ENCODE measurements around the gene NEGR1.

The NEGR1 gene

DNA sequence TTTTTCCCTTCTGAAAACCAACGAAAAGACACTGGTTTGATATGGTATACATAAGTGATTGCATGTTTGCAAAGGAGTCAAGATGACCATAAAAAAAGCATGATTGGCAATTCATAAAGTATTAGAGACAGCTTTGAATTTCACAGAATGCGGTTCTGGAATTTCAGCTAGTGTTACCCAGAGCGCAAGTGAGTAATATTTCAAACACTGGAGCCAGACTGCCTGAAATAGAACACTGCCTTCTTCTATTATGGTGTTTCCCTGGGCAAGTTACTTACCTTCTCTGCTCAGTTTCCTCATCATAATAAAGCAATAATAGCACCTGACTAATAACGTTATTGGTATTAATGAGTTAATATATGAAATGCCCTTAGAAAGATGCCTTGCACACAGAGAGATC lies 54.7 kb downstream of the NEGR1 start:
- no peak for DNase-seq (ENCODE audit: low spot score)
- ChIA-PET POLR2A (ENCODE audit: low non-redundant PET) (no interaction called here), CTCF (no interaction called here)
- TF ChIP-seq, protein P1, sequence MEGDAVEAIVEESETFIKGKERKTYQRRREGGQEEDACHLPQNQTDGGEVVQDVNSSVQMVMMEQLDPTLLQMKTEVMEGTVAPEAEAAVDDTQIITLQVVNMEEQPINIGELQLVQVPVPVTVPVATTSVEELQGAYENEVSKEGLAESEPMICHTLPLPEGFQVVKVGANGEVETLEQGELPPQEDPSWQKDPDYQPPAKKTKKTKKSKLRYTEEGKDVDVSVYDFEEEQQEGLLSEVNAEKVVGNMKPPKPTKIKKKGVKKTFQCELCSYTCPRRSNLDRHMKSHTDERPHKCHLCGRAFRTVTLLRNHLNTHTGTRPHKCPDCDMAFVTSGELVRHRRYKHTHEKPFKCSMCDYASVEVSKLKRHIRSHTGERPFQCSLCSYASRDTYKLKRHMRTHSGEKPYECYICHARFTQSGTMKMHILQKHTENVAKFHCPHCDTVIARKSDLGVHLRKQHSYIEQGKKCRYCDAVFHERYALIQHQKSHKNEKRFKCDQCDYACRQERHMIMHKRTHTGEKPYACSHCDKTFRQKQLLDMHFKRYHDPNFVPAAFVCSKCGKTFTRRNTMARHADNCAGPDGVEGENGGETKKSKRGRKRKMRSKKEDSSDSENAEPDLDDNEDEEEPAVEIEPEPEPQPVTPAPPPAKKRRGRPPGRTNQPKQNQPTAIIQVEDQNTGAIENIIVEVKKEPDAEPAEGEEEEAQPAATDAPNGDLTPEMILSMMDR (conservative IDR thresholded peaks at IDR 0.05; ENCODE audit: low read depth): no peak
- H3K27ac ChIP-seq: no peak overlapping the region

DNA sequence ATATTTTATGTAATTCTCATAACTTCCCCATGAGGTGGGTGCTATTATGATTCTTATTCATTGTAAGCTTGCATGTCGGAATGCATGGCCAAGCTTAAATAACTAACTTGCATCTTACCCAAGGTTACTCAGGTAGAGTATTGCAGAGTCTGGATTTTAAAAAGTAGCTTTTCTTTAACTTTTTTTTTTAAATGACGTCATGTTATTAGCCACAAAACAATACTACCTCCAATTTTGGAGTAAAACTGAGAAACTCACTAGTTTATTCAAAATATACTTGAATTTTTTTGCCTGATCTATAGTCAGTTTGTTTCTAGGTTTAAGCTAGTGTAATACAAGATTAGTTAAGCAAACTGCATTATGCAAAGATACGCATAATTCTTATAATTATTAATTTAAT lies 57.8 kb downstream of the NEGR1 start:
- TF ChIP-seq, protein P1 (conservative IDR thresholded peaks at IDR 0.05; ENCODE audit: low read depth): no peak
- no peak overlapping the region for H3K27ac ChIP-seq
- CTCF ChIA-PET: interaction anchor here (0.6 kb wide), 1 partner anchor 486 kb away, joined by 4 read pairs; no protein-coding TSS in a partner anchor
- DNase-seq (ENCODE audit: low spot score): no peak
- POLR2A ChIA-PET (ENCODE audit: low non-redundant PET): no interaction called here

DNA sequence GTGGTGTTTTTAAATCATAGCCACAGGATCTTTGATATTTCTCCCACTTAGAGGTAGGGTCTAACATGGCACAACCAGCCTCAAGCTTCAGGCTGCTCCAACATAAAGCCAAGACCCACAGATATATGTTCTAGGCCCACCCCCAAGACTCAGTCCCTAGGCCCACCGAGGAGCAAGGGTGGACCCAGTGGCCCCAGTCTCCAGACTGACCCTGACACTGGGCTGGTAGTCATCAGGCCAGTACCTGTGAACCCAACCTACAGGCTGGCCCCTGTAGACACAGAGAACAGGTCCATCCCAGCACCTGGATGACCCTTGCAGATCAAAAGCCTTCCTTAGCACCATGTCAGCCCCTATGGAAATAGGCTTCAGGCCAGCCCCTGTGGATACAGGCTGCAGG lies 60.5 kb downstream of the NEGR1 start:
- DNase-seq (ENCODE audit: low spot score): no peak
- TF ChIP-seq, protein P1 (conservative IDR thresholded peaks at IDR 0.05; ENCODE audit: low read depth): no peak
- CTCF ChIA-PET: no interaction called here
- POLR2A ChIA-PET (ENCODE audit: low non-redundant PET): no interaction called here
- H3K27ac ChIP-seq: no peak overlapping the region

DNA sequence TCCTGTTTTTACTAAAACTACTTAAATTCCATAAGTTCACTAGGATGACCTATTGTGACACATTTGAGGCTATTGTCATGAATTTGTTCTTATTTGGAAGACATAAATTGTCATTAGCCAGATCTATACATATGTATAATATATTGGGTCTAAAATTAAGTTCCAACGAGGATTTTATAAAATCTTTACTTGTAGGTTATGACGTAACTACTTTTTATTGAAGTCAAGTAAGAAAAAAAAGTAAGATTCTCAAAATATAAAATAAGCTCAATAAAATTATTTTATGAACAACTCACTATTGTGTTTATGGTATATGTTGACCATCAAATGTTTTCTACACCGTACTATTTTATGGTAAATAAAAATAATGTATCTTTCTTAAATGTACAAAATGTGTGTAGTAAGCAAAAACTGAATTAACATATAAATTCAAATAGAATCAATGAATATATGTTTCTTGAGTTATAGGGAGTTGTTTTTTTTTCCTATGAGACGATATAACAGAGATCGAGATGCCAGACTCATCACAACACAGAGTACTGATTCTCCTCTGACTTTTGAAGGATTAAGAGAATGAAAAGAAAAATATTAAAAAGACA lies 64.1 kb downstream of the NEGR1 start:
- no peak for DNase-seq (ENCODE audit: low spot score)
- POLR2A ChIA-PET (ENCODE audit: low non-redundant PET): no interaction called here
- TF ChIP-seq, protein P1 (conservative IDR thresholded peaks at IDR 0.05; ENCODE audit: low read depth): no peak
- H3K27ac ChIP-seq: no peak overlapping the region
- CTCF ChIA-PET: no interaction called here

DNA sequence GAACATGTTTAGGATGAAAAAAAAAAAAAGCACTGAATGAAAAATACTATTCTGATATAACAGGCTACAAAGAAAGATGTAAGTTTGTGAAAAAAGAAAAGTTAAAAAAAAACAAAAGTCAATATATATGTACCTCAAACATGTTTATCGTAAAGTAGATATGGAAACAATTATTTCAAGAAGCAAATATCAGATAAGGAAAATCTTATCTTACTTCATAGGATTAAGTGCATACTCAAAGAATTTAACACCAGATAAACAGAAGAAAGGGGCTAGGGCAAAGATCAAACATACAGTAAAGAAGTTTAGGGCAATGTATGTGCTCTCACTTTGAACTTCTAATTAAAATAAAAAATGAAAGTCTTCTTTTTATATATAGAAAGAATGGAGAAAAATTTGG lies 75.3 kb downstream of the NEGR1 start:
- H3K27ac ChIP-seq: no peak overlapping the region
- TF ChIP-seq, protein P1 (conservative IDR thresholded peaks at IDR 0.05; ENCODE audit: low read depth): no peak
- DNase-seq (ENCODE audit: low spot score): no peak
- ChIA-PET POLR2A (ENCODE audit: low non-redundant PET) (no interaction called here), CTCF (no interaction called here)

DNA sequence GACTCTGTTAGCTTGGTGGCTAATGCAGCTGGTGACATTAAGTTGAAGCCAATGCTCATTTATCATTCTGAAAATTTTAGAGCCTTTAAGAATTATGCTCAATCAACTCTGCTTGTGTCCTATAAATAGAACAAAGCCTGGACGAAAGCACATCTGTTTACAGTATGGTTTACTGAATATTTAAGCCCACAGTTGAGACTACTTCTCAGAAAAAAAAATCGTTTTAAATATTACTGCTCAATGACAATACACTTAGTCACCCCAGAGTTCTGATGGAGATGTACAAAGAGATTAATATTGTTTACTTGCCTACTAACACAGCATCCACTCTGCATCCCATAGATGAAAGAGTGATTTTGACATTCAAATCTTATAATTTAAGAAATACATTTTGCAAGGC lies 79.6 kb downstream of the NEGR1 start:
- H3K27ac ChIP-seq: no peak overlapping the region
- ChIA-PET CTCF (no interaction called here), POLR2A (ENCODE audit: low non-redundant PET) (no interaction called here)
- no peak for DNase-seq (ENCODE audit: low spot score)
- TF ChIP-seq, protein P1 (conservative IDR thresholded peaks at IDR 0.05; ENCODE audit: low read depth): no peak

DNA sequence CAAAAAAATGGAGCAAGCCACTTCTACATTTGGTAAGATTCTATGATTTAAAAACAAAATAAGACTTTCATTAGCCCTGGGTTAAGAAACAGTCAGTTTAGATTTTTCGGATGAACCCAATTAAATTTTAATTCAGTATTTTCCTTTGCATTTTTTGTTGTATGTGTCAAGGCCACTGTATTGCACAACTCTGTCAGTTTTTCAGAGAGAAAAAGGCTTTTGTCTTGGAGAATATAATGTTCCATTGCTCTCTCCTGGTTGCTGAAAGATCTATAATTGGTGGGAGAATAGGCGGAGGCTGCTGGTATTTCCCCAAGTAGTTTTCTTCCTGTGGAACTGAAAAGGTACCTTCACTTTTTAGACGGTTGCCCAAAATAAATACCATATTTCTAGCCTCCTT lies 84.6 kb downstream of the NEGR1 start:
- TF ChIP-seq, protein P1 (conservative IDR thresholded peaks at IDR 0.05; ENCODE audit: low read depth): no peak
- DNase-seq (ENCODE audit: low spot score): no peak
- H3K27ac ChIP-seq: no peak overlapping the region
- ChIA-PET POLR2A (ENCODE audit: low non-redundant PET) (no interaction called here), CTCF (no interaction called here)

All from RWPE1 (cell line).